ENCODE measurements around the gene TLE2.

DNA sequence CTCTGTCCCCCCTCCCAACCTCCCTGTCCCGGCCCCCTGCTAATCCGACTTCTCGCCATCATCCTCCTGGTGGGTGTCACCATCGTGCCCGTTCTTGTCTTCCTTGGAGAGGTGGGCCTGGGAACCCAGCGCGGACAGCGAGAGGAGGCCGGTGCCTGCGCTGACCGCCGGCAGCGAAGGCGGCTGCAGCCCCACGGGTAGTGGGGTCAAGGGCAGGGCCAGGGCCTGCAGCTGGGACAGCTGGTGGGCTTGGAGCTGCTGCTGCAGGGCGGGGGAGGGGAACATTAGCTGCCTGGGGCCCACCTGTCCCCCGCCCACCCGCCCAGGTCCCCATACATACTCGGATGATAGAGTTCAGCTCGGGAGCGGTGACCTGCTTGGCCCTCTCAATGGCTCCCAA, 24.7 kb upstream of the TLE2 start:
- TF ChIP-seq CTCF (optimal IDR thresholded peaks at IDR 0.05 in 1 of 3, IDR thresholded peaks at IDR 0.05 in 1 of 3, conservative IDR thresholded peaks at IDR 0.05 in 1 of 3; ENCODE audit: extremely low read depth in 1 of 3, insufficient read depth in 2 of 3, low read length in 3 of 3) (no peak), EZH2 (IDR thresholded peaks at IDR 0.05; ENCODE audit: low read length) (no peak)

All from keratinocyte (primary cell).